ENCODE data around the gene KIAA0513.

DNA sequence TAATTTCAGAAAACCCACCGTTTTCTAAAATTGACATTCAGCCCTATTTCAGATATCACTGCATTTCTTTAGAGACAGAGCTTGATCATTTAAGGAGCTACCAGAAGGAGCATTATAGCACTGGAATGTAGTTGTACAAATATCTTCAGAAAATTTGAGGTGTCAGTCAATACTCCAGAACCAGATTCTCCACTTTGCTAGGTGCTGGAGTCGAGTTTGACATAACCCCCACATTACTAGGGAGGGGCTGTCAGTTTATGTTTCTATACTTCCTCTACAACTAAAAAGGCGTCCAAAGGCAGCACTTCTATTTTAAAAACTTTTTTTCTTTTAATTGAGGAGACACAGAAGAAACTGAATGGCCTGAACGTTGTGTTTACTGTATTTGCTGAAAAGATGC, 892 bp upstream of the KIAA0513 start:
- TF ChIP-seq, protein P1, sequence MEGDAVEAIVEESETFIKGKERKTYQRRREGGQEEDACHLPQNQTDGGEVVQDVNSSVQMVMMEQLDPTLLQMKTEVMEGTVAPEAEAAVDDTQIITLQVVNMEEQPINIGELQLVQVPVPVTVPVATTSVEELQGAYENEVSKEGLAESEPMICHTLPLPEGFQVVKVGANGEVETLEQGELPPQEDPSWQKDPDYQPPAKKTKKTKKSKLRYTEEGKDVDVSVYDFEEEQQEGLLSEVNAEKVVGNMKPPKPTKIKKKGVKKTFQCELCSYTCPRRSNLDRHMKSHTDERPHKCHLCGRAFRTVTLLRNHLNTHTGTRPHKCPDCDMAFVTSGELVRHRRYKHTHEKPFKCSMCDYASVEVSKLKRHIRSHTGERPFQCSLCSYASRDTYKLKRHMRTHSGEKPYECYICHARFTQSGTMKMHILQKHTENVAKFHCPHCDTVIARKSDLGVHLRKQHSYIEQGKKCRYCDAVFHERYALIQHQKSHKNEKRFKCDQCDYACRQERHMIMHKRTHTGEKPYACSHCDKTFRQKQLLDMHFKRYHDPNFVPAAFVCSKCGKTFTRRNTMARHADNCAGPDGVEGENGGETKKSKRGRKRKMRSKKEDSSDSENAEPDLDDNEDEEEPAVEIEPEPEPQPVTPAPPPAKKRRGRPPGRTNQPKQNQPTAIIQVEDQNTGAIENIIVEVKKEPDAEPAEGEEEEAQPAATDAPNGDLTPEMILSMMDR (IDR thresholded peaks at IDR 0.05) = no peak
- TF ChIP-seq EZH2 (IDR thresholded peaks at IDR 0.05; ENCODE audit: borderline replicate concordance, insufficient read depth, low read depth, low read length, poor library complexity, severe bottlenecking) = no peak
